EL (cell line): Measurements from ENCODE around the gene CACHD1.
A peak's percentile ranks its signal among the peaks of the same experiment; 100 is the strongest.
"Not testable (repeated sequence)": the region's sequence is repeated elsewhere in the genome, so short reads cannot be mapped to it uniquely, and the experiment has no call there.

ENCODE experiments used
- DNase-seq: peaks from one replicate; pipeline ENCODE4 v3.0.0-alpha.2; 2016

The CACHD1 gene

GRCh38 chr1:64599242-64599641, 129.3 kb downstream of the CACHD1 start:
- no peak for DNase-seq

GRCh38 chr1:64601207-64601606, 131.3 kb downstream of the CACHD1 start:
- DNase-seq: no peak

GRCh38 chr1:64608005-64608650, 138.2 kb downstream of the CACHD1 start:
- DNase-seq: no peak

- DNase-seq: no peak
These were observed 138.7 kb downstream of the CACHD1 start for GRCh38 chr1:64608651-64609048.

- not testable (repeated sequence) for DNase-seq
These were observed 141.0 kb downstream of the CACHD1 start for GRCh38 chr1:64610950-64611349.

- no peak for DNase-seq
These were observed 146.1 kb downstream of the CACHD1 start for GRCh38 chr1:64616039-64616438.

GRCh38 chr1:64623750-64624191, 153.8 kb downstream of the CACHD1 start:
- DNase-seq: peak; percentile 70

- DNase-seq: peak; percentile 64
These were observed 154.3 kb downstream of the CACHD1 start for GRCh38 chr1:64624218-64624713.

- DNase-seq: no peak
These were observed 154.9 kb downstream of the CACHD1 start for GRCh38 chr1:64624808-64625207.

GRCh38 chr1:64630611-64631010, 160.7 kb downstream of the CACHD1 start:
- DNase-seq: no peak

- no peak for DNase-seq
These were observed 161.6 kb downstream of the CACHD1 start for GRCh38 chr1:64631346-64632034.

- no peak for DNase-seq
These were observed 163.0 kb downstream of the CACHD1 start for GRCh38 chr1:64632936-64633335.

- no peak for DNase-seq
These were observed 175.8 kb downstream of the CACHD1 start for GRCh38 chr1:64645735-64646134.

GRCh38 chr1:64650411-64650810, 180.5 kb downstream of the CACHD1 start:
- no peak for DNase-seq

- DNase-seq: no peak
These were observed 181.9 kb downstream of the CACHD1 start for GRCh38 chr1:64651841-64652240.

GRCh38 chr1:64653466-64653865, 183.5 kb downstream of the CACHD1 start:
- no peak for DNase-seq

- peak; percentile 31 for DNase-seq
These were observed 184.8 kb downstream of the CACHD1 start for GRCh38 chr1:64654519-64655341.

GRCh38 chr1:64655861-64656260, 185.9 kb downstream of the CACHD1 start:
- DNase-seq: no peak

GRCh38 chr1:64659478-64660138, 189.7 kb downstream of the CACHD1 start:
- DNase-seq: no peak

GRCh38 chr1:64663668-64664067, 193.7 kb downstream of the CACHD1 start:
- peak; percentile 9 for DNase-seq

- DNase-seq: no peak
These were observed 194.4 kb downstream of the CACHD1 start for GRCh38 chr1:64664299-64664698.

GRCh38 chr1:64669098-64669675, 199.3 kb downstream of the CACHD1 start:
- no peak for DNase-seq
